T-helper 2 cell treated with Interferon-gamma antibody and Interleukin-4, amounts not matched to agents 5 μg/mL and 100 μg/mL, for 36 hours (primary cell): ENCODE measurements around the gene KIF16B.

Source experiments
- DNase-seq: peaks from one replicate; pipeline ENCODE4 v3.0.0; 2021; ENCODE audit warnings: low spot score
- H3K27ac Mint-ChIP-seq: one replicate; pipeline ENCODE4 v1.8.0; 2021; ENCODE audit warnings: mild to moderate bottlenecking, mixed read lengths
- H3K27me3 Mint-ChIP-seq: one replicate; pipeline ENCODE4 v1.8.0; 2021; ENCODE audit warnings: low read depth, mixed read lengths
- H3K36me3 Mint-ChIP-seq: one replicate; pipeline ENCODE4 v1.8.0; 2021; ENCODE audit warnings: low read depth, mixed read lengths
- H3K4me1 Mint-ChIP-seq: one replicate; pipeline ENCODE4 v1.8.0; 2021; ENCODE audit warnings: low read depth, mixed read lengths
- H3K4me3 Mint-ChIP-seq: one replicate; pipeline ENCODE4 v1.8.0; 2022; ENCODE audit warnings: mild to moderate bottlenecking, moderate library complexity, mixed read lengths
- H3K9me3 Mint-ChIP-seq: one replicate; pipeline ENCODE4 v1.8.0; 2021; ENCODE audit warnings: mixed read lengths

Gene KIF16B

DNA sequence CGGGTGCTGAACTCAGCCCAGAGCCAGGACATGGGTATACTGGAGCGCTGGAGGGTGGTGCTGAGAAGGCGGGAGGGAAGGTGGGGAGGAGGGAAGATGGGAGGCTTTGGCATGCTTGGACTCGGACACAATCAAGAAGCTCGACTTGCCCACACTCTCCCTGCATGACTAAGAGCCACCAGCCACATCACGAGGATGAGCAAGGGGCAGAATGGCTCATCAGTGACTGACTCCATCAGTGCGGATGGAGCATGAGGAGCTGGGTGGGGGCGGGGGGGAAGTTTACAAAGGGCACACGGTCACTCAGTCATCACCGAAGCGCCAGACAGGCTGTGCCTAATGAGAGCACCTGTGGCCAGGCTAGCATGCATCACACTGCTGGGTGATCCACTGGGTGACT lies 222.8 kb downstream of the KIF16B start:
- Mint-ChIP-seq H3K36me3 (no peaks in the 10 kb centered on the region), H3K27ac (no peak overlapping the region), H3K4me1 (no peaks in the 10 kb centered on the region), H3K9me3 (no peaks in the 10 kb centered on the region), H3K27me3 (no peaks in the 10 kb centered on the region), H3K4me3 (no peak overlapping the region)
- DNase-seq, result no peak

DNA sequence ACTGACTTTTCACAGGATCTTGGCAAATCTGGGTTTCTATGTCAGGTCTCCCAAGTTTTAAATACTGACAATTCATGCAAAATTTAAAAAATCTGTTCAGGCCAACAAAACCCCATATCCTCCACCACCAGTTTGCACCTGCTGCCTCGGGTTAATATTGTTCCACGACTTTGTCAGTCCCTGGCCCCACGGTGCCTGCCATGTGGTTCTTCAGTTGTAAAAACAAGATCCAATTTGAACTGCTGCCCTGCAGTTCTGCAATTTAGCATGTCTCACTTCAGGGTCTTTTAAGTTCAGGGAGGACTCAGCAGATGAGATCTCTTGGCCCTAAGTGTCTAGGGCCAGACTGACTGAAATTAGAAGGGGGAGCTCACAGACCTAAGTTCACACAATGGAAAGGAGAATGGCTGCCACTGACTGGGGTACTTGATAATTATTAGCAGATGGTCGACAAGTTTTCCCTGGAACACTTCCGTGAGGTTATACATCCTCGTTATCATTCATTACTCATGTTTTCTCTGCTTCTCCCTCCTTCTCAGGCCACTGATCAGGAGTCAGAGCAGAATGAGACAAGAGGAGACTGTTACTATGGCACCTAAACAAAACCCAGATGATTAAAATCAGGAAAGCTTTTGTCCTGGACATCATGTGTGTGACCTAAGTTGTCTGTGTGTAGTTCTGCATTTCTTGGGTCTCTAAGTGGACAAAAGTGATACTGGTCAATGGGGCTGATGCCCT lies 223.6 kb downstream of the KIF16B start:
- Mint-ChIP-seq H3K27me3 (no peaks in the 10 kb centered on the region), H3K4me1 (no peaks in the 10 kb centered on the region), H3K4me3 (no peak overlapping the region), H3K27ac (no peak overlapping the region), H3K9me3 (no peaks in the 10 kb centered on the region), H3K36me3 (no peaks in the 10 kb centered on the region)
- no peak for DNase-seq

DNA sequence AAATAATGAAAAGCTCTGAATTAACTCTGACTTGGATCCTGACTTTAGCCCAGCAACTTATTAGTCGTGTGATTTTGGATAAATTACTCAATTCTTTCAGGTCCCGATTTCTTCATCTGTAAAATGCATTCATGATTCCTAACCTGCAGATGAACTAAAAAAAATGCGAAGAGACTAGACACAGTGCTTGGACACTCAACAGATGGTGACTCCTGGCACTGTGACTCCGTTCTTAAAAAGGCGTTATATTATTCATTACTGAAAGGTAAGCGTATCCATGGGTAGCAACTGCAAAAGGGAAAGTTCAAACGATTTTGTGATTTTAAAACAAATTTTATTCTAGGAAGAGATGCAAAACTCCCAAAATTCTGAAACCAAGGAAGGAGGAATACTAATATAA lies 226.3 kb downstream of the KIF16B start:
- Mint-ChIP-seq H3K27ac (no peak overlapping the region), H3K4me1 (no peaks in the 10 kb centered on the region), H3K9me3 (no peaks in the 10 kb centered on the region), H3K36me3 (no peaks in the 10 kb centered on the region), H3K4me3 (no peak overlapping the region), H3K27me3 (no peaks in the 10 kb centered on the region)
- no peak for DNase-seq

DNA sequence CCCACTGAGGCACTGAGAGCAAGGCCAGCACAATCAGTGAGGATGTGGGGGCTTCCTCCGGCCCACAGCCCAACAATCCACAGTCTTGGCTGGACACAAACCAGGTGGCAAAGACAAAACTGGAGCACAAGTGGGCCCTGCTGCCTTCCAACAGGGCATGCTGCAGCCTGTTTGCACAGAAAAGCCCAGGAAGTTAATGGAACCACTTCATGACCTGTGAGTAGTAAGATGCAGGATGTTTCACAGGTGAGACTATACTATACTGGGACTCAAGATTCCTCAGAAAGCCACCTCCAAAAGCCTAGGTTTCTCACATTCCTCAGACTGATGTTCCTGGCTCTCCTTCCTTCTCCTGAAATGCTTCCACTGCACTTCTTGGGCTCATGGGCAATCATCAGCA lies 235.5 kb downstream of the KIF16B start:
- no peaks in the 10 kb centered on the region for H3K4me1 Mint-ChIP-seq
- H3K4me3 Mint-ChIP-seq, result no peak overlapping the region
- no peaks in the 10 kb centered on the region for H3K27me3 Mint-ChIP-seq
- H3K27ac Mint-ChIP-seq, result no peak overlapping the region
- peaks cover 10% of the 10 kb centered on the region for H3K9me3 Mint-ChIP-seq
- H3K36me3 Mint-ChIP-seq, result peaks cover 3% of the 10 kb centered on the region
- no peak for DNase-seq

DNA sequence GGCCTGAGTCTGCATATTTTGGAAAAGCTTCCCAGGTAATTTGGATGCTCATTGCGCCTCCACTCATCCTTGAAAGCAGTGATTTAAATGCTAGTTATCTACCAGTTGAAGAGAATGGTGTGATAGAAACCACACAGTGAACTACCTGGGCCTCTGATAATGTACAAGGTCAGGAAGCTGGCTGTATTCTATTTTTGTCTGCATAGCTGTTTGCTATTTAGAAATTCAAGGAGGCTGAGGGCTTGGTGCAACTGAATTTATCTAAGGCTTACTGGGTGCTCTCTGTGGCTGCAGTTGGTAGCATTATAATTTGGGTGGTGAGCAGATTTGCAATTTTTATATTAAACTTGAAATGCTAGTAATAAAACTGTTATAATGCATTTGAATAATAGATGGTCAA lies 245.6 kb downstream of the KIF16B start:
- Mint-ChIP-seq H3K36me3 (no peaks in the 10 kb centered on the region), H3K4me3 (no peak overlapping the region), H3K27me3 (no peaks in the 10 kb centered on the region), H3K27ac (no peak overlapping the region), H3K4me1 (no peaks in the 10 kb centered on the region), H3K9me3 (peaks cover 17% of the 10 kb centered on the region)
- no peak for DNase-seq

DNA sequence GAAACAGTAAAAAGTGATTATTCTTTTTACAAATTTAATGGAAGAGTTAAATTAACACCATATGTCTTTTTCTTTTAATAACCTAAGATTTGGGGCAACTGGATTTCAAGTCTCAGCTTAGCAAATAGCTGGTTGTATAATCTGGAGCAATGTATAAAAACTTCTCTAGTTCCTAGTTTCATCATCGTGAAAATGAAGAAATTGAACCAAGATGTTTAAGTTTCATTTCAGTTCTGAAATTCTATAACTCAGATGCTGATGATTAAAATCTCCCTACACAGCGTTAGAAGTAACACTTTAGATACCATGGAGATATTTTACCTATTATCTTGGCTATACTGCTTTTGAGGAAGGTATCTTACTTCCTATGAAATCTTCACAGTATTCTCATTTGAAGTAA lies 252.0 kb downstream of the KIF16B start:
- DNase-seq, result no peak
- Mint-ChIP-seq H3K4me1 (no peaks in the 10 kb centered on the region), H3K27ac (no peak overlapping the region), H3K36me3 (no peaks in the 10 kb centered on the region), H3K27me3 (no peaks in the 10 kb centered on the region), H3K9me3 (peaks cover 17% of the 10 kb centered on the region), H3K4me3 (no peak overlapping the region)

DNA sequence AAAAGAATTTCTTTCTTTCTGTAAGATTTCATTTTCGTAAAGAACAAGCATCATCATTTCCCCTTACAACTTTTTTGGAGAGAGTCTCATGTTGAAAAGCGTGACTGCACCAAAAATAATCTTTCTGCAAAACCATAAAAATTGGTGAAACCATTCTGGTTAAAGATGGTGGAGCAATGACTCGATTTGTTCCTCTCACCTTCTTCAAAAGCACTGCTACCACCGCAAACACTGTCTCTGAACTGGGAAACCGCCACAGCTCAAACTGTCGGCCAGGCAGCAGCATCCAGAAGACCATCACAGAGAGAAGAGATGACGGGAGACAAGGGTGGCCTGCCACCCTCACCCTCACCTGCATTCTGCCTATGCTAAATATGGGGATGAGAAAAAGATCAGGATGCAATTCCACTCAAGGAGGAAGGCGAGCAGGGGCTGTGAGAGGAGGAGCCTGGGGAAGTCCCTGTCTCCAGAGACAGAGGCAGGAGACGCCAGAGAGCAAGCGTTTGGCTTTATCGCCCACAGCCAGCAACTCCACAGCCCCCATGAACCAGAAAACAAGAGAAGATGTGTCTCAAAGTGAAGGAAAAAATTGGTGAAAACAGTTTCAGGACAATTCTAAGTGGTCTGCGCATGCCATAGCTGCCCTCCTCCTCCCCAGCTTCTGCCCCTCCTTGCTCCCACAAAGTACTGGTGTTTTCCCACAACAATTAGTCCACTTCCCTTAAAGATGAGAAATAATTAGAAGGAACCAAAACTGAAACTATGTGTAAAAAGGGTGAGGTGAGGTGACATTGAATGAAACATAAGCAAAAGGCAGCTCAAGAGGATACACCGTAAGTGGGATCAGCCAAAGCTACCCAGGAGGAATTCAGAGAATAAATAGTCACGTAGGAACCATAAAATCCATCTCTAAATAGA lies 255.5 kb downstream of the KIF16B start:
- H3K36me3 Mint-ChIP-seq, result no peaks in the 10 kb centered on the region
- no peaks in the 10 kb centered on the region for H3K4me1 Mint-ChIP-seq
- no peak for DNase-seq
- peaks cover 4% of the 10 kb centered on the region for H3K9me3 Mint-ChIP-seq
- no peaks in the 10 kb centered on the region for H3K27me3 Mint-ChIP-seq
- H3K27ac Mint-ChIP-seq, result no peak overlapping the region
- H3K4me3 Mint-ChIP-seq, result no peak overlapping the region

DNA sequence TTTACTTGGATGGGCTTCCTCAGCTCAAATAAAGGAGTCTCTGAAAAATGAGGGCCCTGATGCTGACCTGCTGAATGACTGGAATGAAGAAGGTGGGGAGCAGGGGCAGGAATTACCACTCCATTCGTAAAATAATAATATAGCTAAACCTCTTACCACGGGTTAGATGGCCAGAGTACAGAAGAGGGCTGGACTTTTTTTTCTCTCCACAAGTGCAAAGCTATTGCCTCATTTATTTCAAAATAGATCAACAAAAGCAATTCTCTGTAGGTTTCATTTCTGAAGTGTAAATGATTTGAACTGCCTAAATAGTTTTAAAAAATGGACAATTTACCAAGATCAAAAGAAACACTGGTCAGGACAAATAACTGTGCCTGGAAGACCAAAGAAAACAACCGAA lies 256.7 kb downstream of the KIF16B start:
- Mint-ChIP-seq H3K27ac (no peak overlapping the region), H3K4me1 (no peaks in the 10 kb centered on the region), H3K4me3 (no peak overlapping the region), H3K27me3 (no peaks in the 10 kb centered on the region), H3K9me3 (peaks cover 12% of the 10 kb centered on the region), H3K36me3 (no peaks in the 10 kb centered on the region)
- no peak for DNase-seq

DNA sequence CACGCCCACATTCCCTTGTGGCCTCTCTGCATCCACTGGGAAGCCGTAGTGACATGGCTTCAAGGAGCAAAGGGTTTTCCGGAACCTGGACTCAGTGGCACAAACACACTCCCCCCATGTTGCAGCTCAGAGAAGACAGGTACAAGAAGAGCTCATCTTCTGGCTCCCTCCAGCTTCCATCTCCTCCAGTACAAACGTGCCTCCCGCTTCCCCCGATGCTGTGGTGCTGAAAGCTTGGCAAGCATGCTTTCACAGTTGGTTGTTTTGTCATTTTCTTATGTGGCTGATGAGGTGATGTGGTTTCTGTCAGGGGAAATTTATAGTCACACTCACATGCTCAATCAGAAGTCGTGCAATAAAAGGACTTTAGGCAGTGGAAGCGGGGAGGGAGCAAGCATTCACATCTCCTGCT lies 258.5 kb downstream of the KIF16B start:
- no peak for DNase-seq
- no peak overlapping the region for H3K4me3 Mint-ChIP-seq
- H3K9me3 Mint-ChIP-seq, result peaks cover 12% of the 10 kb centered on the region
- H3K4me1 Mint-ChIP-seq, result no peaks in the 10 kb centered on the region
- H3K27me3 Mint-ChIP-seq, result no peaks in the 10 kb centered on the region
- H3K27ac Mint-ChIP-seq, result no peak overlapping the region
- H3K36me3 Mint-ChIP-seq, result no peaks in the 10 kb centered on the region

DNA sequence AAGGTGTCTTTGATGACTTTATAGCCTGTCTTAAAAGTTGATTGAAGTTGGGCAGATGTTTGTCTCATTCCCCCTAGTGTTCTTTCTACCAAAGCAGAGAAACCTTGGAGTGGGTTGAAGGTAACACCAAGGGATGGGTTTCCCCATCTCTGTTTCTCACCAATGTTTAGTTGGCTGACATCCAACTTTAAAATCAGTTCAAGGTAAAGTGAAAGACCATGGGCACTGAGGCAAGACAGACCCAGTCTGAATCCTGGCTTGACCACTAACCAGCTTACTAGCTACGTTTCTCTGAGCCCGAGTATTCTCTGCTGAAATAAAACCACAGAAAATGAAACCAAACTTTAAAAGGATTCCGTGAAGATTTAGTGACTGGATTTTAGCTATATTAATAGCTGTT lies 258.9 kb downstream of the KIF16B start:
- H3K27me3 Mint-ChIP-seq, result no peaks in the 10 kb centered on the region
- H3K9me3 Mint-ChIP-seq, result peaks cover 12% of the 10 kb centered on the region
- H3K4me3 Mint-ChIP-seq, result no peak overlapping the region
- no peak overlapping the region for H3K27ac Mint-ChIP-seq
- H3K36me3 Mint-ChIP-seq, result no peaks in the 10 kb centered on the region
- H3K4me1 Mint-ChIP-seq, result no peaks in the 10 kb centered on the region
- DNase-seq, result no peak

DNA sequence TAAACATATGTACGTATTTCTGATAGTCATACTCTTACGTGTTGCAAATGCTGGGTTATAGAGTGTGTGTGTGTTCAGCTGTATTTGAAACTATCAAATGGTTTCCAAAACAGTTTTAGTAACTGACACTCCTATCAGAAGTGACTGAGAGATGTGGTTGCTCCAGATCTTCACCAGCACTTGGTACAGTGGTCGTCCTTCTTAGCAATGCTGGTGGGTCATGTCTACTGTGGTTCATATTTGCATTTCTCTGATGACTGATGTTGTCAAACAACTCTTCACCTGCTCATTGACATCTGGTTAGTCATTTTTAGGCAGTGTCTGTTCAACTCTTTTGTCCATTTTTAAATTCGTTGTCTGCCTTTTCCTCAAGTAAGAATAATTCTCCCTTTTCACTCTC lies 259.3 kb downstream of the KIF16B start:
- peaks cover 12% of the 10 kb centered on the region for H3K9me3 Mint-ChIP-seq
- H3K36me3 Mint-ChIP-seq, result no peaks in the 10 kb centered on the region
- H3K27ac Mint-ChIP-seq, result no peak overlapping the region

DNA sequence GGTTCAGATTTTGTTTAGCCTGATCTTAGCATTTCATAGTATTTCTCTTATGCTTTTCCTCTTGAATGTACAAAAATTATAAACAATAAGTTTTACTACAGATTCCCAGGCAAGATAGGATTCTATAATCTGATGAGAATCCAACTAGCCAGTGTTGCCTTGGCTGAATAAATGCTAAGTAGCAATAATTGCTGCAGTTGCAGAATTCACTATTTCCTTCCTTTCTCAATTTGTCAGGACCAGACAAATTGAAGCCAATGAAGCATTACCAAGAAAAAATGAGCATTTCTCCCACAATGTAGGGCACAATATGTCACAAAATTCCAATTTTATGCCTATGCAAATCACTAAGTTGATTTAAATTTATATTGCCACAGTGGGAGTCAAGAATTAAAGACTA lies 260.2 kb downstream of the KIF16B start:
- no peak overlapping the region for H3K4me3 Mint-ChIP-seq
- H3K9me3 Mint-ChIP-seq, result peaks cover 12% of the 10 kb centered on the region
- no peak for DNase-seq
- no peaks in the 10 kb centered on the region for H3K36me3 Mint-ChIP-seq
- no peaks in the 10 kb centered on the region for H3K4me1 Mint-ChIP-seq
- H3K27ac Mint-ChIP-seq, result no peak overlapping the region
- H3K27me3 Mint-ChIP-seq, result no peaks in the 10 kb centered on the region

More for the DNA sequence above, 259.3 kb downstream of the KIF16B start:
- Mint-ChIP-seq H3K27me3 (no peaks in the 10 kb centered on the region), H3K4me1 (no peaks in the 10 kb centered on the region), H3K4me3 (no peak overlapping the region)
- DNase-seq, result no peak

DNA sequence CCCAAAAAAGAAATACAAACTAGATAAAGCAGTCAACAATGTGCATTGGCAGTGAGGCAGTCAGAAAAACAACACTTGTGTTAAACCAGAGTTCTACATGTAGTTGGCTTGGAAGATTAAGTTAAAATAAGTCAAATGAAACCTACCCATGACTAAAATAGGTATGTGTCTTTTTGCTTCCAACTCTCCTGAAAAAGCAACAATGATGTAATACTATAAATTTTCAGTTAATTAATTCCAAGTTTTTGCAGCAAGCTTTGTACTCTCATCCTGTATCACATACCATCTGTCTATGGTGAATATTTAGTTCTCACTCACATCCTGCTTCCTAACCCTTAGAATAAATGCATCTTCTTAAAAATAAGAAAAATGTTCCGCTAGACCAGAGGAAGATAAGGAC lies 261.5 kb downstream of the KIF16B start:
- Mint-ChIP-seq H3K9me3 (peaks cover 12% of the 10 kb centered on the region), H3K27me3 (no peaks in the 10 kb centered on the region), H3K4me3 (no peak overlapping the region), H3K36me3 (no peaks in the 10 kb centered on the region), H3K4me1 (no peaks in the 10 kb centered on the region), H3K27ac (no peak overlapping the region)
- DNase-seq, result no peak

DNA sequence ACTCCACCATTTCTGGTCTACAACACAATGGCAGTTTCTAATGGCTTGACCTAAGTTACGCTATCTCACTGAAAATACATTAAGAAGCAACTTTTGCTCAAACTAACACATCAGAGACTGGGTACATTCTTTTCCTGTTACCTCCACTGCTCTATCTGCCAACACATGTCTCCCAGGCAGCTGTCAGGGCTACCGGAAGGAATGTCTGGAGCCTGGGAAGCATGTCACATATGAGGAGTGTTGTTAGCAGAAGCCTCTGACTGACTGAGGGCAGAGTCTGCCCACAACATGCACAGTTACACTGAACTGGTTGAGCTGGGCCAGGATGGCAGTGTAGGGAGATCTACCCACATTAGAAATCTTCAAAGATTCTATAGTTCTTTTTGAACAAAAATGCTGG lies 264.5 kb downstream of the KIF16B start:
- H3K9me3 Mint-ChIP-seq, result peaks cover 24% of the 10 kb centered on the region
- no peak for DNase-seq
- H3K27ac Mint-ChIP-seq, result no peak overlapping the region
- H3K36me3 Mint-ChIP-seq, result no peaks in the 10 kb centered on the region
- no peaks in the 10 kb centered on the region for H3K27me3 Mint-ChIP-seq
- H3K4me3 Mint-ChIP-seq, result no peak overlapping the region
- no peaks in the 10 kb centered on the region for H3K4me1 Mint-ChIP-seq
